Thoracic aorta (tissue), 2 donors: ENCODE data around the gene SLC35A4. TPM values are rescaled to one million over a fixed set of nuclear protein-coding genes. Genes with fewer than 3 reads are reported as not detected.
A peak's percentile ranks its signal among the peaks of the same experiment; 100 is the strongest.
"Not testable (repeated sequence)": the region's sequence is repeated elsewhere in the genome, so short reads cannot be mapped to it uniquely, and the experiment has no call there.

Source experiments
- ATAC-seq: fragments of 150-250 bp; one replicate; pipeline ENCODE4 v1.8.0; 2017; ENCODE audit warnings: low read depth; ENCODE audit not compliant: insufficient number of reproducible peaks, low FRiP score
- DNase-seq: peaks from one replicate; pipeline ENCODE4 v3.0.0-alpha.2; 2020; ENCODE audit warnings: low spot score
- H3K27ac ChIP-seq, 2 donors: fragments of 200-600 bp; sonication (generic); 1 replicate in 1 of 2; 2 replicates in 1 of 2; pipeline ENCODE4 v1.5.1; 2016; ENCODE audit warnings: mild to moderate bottlenecking in 2 of 2, moderate library complexity in 2 of 2
- H3K27me3 ChIP-seq: fragments of 200-600 bp; sonication (generic); replicated peaks from 2 replicates; pipeline ENCODE4 v1.6.0; 2016; ENCODE audit warnings: mild to moderate bottlenecking; ENCODE audit not compliant: insufficient read depth
- H3K36me3 ChIP-seq: fragments of 200-600 bp; sonication (generic); one replicate; pipeline ENCODE4 v1.5.1; 2016
- H3K4me1 ChIP-seq, 2 donors: fragments of 200-600 bp; sonication (generic); 1 replicate in 1 of 2; 2 replicates in 1 of 2; pipeline versions ENCODE4 v1.5.1 to v1.6.0; 2016; ENCODE audit warnings: low read depth in 2 of 2, mild to moderate bottlenecking in 1 of 2; ENCODE audit not compliant: control insufficient read depth in 1 of 2
- H3K4me3 ChIP-seq: fragments of 200-600 bp; sonication (generic); 2 replicates; pipeline ENCODE4 v1.5.1; 2016; ENCODE audit warnings: mild to moderate bottlenecking
- H3K9me3 ChIP-seq: fragments of 200-600 bp; sonication (generic); 2 replicates; pipeline ENCODE4 v1.5.1; 2016
- total RNA-seq, 2 donors: library from RNA; depleted of rRNA; stranded (reverse); fragments of >200 nt; gene quantifications; one replicate each; pipeline versions ENCODE4 v1.1.0 to v1.2.3, GENCODE V29; 2016
- TF ChIP-seq, protein P1 (sequence below): fragments of 200-600 bp; sonication (generic); IDR thresholded peaks from one replicate; pipeline ENCODE4 v1.5.1; 2019; ENCODE audit warnings: antibody characterized with exemption

Gene SLC35A4
- total RNA-seq, 2 donors from 2014 or later = 21.7 to 40.2 TPM

DNA sequence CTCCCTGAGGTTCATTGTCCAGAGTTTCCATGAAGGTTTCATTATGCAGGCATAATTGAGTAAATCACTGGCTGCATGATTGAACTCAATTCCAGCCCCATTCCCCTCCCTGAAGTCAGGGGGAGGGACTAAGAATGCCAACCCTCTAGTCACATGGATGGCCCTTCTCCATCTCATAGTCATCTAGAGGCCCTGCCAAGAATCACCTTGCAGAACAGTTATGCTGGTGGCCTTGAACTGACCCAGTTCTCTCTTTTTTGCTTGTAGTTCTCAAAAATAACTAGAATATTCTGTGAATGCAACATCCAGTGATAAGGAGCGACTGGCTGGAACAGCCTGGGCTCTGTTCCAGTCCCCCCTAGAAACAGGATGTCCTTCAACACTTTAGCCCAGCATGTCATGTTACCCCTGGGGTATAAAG is 31.7 kb downstream of the SLC35A4 start:
- H3K27ac ChIP-seq = peak overlapping the region in 1 of 2 donors; percentile 4
- peak; percentile 54 for ATAC-seq
- TF ChIP-seq, protein P1, sequence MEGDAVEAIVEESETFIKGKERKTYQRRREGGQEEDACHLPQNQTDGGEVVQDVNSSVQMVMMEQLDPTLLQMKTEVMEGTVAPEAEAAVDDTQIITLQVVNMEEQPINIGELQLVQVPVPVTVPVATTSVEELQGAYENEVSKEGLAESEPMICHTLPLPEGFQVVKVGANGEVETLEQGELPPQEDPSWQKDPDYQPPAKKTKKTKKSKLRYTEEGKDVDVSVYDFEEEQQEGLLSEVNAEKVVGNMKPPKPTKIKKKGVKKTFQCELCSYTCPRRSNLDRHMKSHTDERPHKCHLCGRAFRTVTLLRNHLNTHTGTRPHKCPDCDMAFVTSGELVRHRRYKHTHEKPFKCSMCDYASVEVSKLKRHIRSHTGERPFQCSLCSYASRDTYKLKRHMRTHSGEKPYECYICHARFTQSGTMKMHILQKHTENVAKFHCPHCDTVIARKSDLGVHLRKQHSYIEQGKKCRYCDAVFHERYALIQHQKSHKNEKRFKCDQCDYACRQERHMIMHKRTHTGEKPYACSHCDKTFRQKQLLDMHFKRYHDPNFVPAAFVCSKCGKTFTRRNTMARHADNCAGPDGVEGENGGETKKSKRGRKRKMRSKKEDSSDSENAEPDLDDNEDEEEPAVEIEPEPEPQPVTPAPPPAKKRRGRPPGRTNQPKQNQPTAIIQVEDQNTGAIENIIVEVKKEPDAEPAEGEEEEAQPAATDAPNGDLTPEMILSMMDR = no peak

DNA sequence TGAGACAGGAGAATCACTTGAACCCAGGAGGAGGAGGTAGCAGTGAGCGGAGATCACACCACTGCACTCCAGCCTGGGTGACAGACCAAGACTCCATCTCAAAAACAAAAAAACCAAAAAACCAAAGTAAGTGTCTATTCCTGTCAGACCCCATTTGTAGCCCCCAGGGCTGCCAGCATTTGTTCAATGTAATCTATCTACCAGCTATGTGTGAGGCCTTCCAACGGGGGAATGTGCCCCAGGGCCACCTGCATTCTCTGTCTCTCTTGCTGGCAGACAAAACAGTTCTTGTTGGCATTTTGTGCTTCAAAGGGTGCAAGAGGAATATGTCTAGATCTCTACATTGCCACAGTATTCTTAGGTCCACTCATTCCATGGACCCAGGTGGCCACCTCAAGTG is 34.2 kb downstream of the SLC35A4 start:
- ATAC-seq = no peak
- Histone ChIP-seq H3K27me3 (no peaks in the 10 kb centered on the region), H3K4me1 (peaks cover 0 to 12% of the 10 kb centered on the region in 2 donors), H3K27ac (no peak overlapping the region), H3K4me3 (no peak overlapping the region), H3K9me3 (no peaks in the 10 kb centered on the region), H3K36me3 (no peaks in the 10 kb centered on the region)
- TF ChIP-seq, protein P1 = no peak
- no peak for DNase-seq

More for the DNA sequence above, 31.7 kb downstream of the SLC35A4 start:
- H3K27me3 ChIP-seq = no peaks in the 10 kb centered on the region
- H3K4me3 ChIP-seq = no peak overlapping the region
- H3K36me3 ChIP-seq = no peaks in the 10 kb centered on the region
- H3K4me1 ChIP-seq = peaks cover 0 to 12% of the 10 kb centered on the region in 2 donors
- H3K9me3 ChIP-seq = no peaks in the 10 kb centered on the region
- DNase-seq = no peak

DNA sequence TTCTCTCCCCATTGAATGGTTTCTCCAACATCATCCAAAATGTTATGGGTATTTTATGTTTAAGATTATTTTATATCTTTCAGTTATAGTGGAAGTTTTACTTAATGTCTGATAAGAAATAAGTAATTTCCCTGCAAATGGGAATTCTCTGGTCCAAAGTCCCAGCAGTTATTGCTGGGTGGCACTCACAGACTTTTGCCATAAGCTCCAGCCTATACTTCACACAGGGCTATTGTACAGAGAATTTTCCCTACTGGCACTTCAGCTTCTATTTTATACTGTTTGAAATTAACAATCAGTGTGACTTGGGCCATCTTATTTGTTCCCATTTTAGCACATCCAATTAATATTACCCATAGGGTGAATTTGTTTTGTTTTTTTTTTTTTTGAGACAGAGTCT is 35.5 kb downstream of the SLC35A4 start:
- Histone ChIP-seq H3K4me1 (peaks cover 0 to 12% of the 10 kb centered on the region in 2 donors), H3K9me3 (no peaks in the 10 kb centered on the region)

DNA sequence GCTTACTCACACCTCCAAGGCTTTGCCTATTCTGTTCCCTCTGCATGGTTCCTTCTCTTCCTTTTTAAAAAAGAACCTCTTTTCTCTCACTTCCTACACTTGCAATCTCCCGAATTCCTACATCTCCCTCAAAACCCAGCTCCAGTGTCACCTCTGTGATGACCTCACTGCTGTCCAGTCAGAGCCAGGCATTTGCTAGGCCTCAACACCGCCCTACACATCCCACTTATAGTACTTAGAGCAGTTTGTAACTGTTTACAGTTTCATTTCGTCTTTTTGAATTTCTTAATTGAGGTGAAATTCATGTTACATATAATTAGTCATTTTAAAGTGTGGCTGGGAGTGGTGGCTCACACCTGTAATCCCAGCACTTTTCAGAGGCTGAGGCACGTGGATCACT is 37.5 kb downstream of the SLC35A4 start:
- ATAC-seq = no peak
- peak overlapping the region in 1 of 2 donors; percentile 23 for H3K27ac ChIP-seq

More for the DNA sequence above, 35.5 kb downstream of the SLC35A4 start:
- TF ChIP-seq, protein P1 = no peak
- no peaks in the 10 kb centered on the region for H3K36me3 ChIP-seq
- ATAC-seq (no peak), DNase-seq (no peak)
- no peaks in the 10 kb centered on the region for H3K27me3 ChIP-seq
- no peak overlapping the region for H3K27ac ChIP-seq
- H3K4me3 ChIP-seq = no peak overlapping the region

DNA sequence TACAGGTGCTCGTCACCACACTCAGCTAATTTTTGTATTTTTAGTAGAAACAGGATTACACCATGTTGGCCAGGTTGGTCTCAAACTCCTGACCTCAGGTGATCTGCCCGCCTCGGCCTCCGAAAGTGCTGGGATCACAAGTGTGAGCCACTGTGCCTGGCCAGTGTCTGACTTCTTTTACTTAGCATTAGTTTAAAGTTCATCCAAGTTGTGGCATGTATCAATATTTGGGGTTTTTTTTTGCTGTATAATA is 38.7 kb downstream of the SLC35A4 start:
- DNase-seq, H3K4me1 ChIP-seq, H3K27me3 ChIP-seq, H3K36me3 ChIP-seq, H3K4me3 ChIP-seq, ATAC-seq, H3K27ac ChIP-seq, H3K9me3 ChIP-seq: not testable (repeated sequence)

More for the DNA sequence above, 37.5 kb downstream of the SLC35A4 start:
- Histone ChIP-seq H3K4me1 (no peaks in the 10 kb centered on the region), H3K9me3 (no peaks in the 10 kb centered on the region), H3K4me3 (no peak overlapping the region), H3K36me3 (no peaks in the 10 kb centered on the region), H3K27me3 (no peaks in the 10 kb centered on the region)
- DNase-seq = no peak
- TF ChIP-seq, protein P1 = no peak

DNA sequence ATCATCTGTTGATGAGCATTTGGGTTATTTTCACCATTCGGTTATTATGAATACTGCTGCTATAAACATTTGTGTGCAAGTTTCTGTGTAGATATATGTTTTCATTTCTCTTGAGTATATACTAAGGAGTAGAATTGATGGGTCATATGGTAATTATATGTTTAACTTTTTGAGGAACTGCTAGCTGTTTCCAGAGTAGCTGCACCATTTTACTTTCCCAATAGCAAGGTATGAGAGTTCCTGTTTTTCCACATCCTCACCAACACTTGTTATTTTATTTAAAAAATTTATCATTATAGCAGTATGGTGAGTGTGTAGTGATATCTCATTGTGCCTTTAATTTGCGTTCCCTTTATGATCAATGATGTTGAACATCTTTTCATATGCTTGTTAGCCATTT is 39.1 kb downstream of the SLC35A4 start:
- no peaks in the 10 kb centered on the region for H3K27me3 ChIP-seq
- H3K9me3 ChIP-seq = no peaks in the 10 kb centered on the region
- no peaks in the 10 kb centered on the region for H3K4me1 ChIP-seq
- H3K4me3 ChIP-seq = no peak overlapping the region
- no peaks in the 10 kb centered on the region for H3K36me3 ChIP-seq
- ATAC-seq (no peak), DNase-seq (no peak)
- TF ChIP-seq, protein P1 = no peak
- no peak overlapping the region for H3K27ac ChIP-seq
